BE2C (cell line): Measurements from ENCODE around the gene GRIA2. TPM values are rescaled to one million over a fixed set of nuclear protein-coding genes. Genes with fewer than 3 reads are reported as not detected.
"Not testable (repeated sequence)": the region's sequence is repeated elsewhere in the genome, so short reads cannot be mapped to it uniquely, and the experiment has no call there.

Experiments
- DNase-seq: peaks from one replicate; pipeline ENCODE4 v3.0.0-alpha.2; 2020
- H3K27me3 ChIP-seq: fragments of 250-450 bp; sonication (Bioruptor Pico); 2 replicates; pipeline ENCODE4 v1.5.1; 2020; ENCODE audit warnings: mild to moderate bottlenecking
- H3K36me3 ChIP-seq: fragments of 250-450 bp; sonication (Bioruptor Pico); 2 replicates; pipeline ENCODE4 v1.5.1; 2020; ENCODE audit warnings: mild to moderate bottlenecking
- H3K4me1 ChIP-seq: fragments of 250-450 bp; sonication (Bioruptor Pico); 2 replicates; pipeline ENCODE4 v1.5.1; 2020
- H3K4me3 ChIP-seq: 2 replicates; pipeline ENCODE4 v1.5.1; 2011; ENCODE audit warnings: low read depth, low read length
- H3K9me3 ChIP-seq: fragments of 250-450 bp; sonication (Bioruptor Pico); 2 replicates; pipeline ENCODE4 v1.5.1; 2020
- polyA plus RNA-seq: library from polyadenylated mRNA; unstranded; fragments of >200 nt; gene quantifications from one replicate; pipeline ENCODE4 v1.2.1, GENCODE V29; 2012; ENCODE audit warnings: low read depth, missing spikeins; ENCODE audit not compliant: insufficient read length, insufficient read depth
- TF ChIP-seq, protein P1 (sequence below): IDR thresholded peaks from 2 replicates; pipeline ENCODE4 v1.5.1; 2012; ENCODE audit warnings: mild to moderate bottlenecking, low read depth, low read length

GRIA2 gene
- polyA plus RNA-seq = 0.34 TPM

- peak; percentile 50 for DNase-seq
- Histone ChIP-seq H3K36me3 (no peaks in the 10 kb centered on the region), H3K4me3 (peak within 1 kb of the TSS; percentile 64), H3K9me3 (no peaks in the 10 kb centered on the region), H3K4me1 (peaks cover 3% of the 10 kb centered on the region; the same call in 1 of the 2 replicates), H3K27me3 (peaks cover 59% of the 10 kb centered on the region)
- TF ChIP-seq, protein P1, sequence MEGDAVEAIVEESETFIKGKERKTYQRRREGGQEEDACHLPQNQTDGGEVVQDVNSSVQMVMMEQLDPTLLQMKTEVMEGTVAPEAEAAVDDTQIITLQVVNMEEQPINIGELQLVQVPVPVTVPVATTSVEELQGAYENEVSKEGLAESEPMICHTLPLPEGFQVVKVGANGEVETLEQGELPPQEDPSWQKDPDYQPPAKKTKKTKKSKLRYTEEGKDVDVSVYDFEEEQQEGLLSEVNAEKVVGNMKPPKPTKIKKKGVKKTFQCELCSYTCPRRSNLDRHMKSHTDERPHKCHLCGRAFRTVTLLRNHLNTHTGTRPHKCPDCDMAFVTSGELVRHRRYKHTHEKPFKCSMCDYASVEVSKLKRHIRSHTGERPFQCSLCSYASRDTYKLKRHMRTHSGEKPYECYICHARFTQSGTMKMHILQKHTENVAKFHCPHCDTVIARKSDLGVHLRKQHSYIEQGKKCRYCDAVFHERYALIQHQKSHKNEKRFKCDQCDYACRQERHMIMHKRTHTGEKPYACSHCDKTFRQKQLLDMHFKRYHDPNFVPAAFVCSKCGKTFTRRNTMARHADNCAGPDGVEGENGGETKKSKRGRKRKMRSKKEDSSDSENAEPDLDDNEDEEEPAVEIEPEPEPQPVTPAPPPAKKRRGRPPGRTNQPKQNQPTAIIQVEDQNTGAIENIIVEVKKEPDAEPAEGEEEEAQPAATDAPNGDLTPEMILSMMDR = no peak
Measured at GRCh38 chr4:157220371-157220881, at the start of gene GRIA2. GRIA2 (plus strand) TSS chr4:157220728; CDS start chr4:157221043, 315 bp downstream.

DNA sequence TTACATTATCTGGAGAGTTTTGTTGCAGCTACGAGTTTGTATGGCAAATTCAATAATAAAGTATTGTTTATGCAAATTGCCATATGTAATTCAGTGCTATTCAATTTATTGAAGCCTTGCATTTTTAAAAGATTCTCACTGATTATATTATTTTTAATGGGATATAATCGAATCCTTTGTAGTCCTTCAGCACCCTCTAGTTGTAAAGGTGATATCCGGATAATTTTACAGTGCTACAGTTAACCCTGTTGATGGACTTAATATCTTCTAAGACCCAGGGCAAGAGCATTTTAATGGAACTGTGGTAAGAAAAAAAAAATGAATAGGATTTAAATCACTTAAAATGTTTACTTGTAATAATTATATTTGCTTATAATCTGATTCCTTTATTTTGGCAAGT is 48.5 kb upstream of the GRIA2 start:
- TF ChIP-seq, protein P1 = no peak
- Histone ChIP-seq H3K27me3 (no peaks in the 10 kb centered on the region), H3K9me3 (no peaks in the 10 kb centered on the region), H3K4me1 (no peaks in the 10 kb centered on the region), H3K4me3 (no peak overlapping the region), H3K36me3 (no peaks in the 10 kb centered on the region)
- DNase-seq = no peak

- H3K36me3 ChIP-seq, H3K9me3 ChIP-seq, H3K27me3 ChIP-seq, DNase-seq, H3K4me1 ChIP-seq, H3K4me3 ChIP-seq: not testable (repeated sequence)
Measured at GRCh38 chr4:157180268-157180667, 40.3 kb upstream of the GRIA2 start.

DNA sequence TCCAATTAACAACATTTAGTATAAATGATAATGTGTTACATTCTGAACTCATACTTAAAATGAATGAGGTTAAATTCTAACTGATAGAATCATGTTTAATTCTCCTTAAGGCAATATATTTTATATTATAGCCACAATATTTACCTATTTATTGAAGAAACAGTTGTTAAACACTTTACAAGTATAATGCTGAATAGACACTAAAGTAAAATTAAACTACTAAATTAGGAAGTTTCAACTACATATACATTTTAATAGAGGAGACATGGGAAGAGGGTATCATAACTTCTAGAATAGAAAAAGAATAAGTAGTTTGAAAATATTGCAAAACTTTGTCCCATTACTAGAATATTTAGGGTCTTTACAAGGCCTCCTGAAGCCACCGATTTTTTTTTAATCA is 36.2 kb upstream of the GRIA2 start:
- DNase-seq = no peak
- H3K4me3 ChIP-seq = no peak overlapping the region
- H3K36me3 ChIP-seq = no peaks in the 10 kb centered on the region
- no peaks in the 10 kb centered on the region for H3K9me3 ChIP-seq
- no peaks in the 10 kb centered on the region for H3K4me1 ChIP-seq
- no peaks in the 10 kb centered on the region for H3K27me3 ChIP-seq
- TF ChIP-seq, protein P1 = no peak

DNA sequence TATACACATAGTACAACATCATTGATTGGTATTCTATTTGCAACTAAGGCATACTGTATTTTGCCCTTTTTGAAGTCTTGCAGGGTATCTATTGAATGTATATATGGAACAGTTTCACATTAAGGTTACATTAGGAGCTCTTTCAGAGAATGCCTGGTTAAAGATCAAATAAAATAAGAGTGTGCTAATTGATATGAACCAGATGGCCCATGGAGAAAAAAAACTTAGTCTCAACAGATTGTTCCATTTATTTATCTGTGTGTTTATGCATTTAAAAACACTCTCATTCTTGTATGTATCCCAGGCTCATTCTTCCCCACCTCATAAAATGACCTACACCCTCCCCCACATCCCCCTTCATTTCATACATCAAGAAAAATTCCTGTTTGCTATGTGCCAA is 35.2 kb upstream of the GRIA2 start:
- H3K4me1 ChIP-seq = no peaks in the 10 kb centered on the region
- no peaks in the 10 kb centered on the region for H3K36me3 ChIP-seq
- TF ChIP-seq, protein P1 = no peak
- no peaks in the 10 kb centered on the region for H3K27me3 ChIP-seq
- no peak for DNase-seq
- no peaks in the 10 kb centered on the region for H3K9me3 ChIP-seq
- no peak overlapping the region for H3K4me3 ChIP-seq

GRCh38 chr4:157195374-157195773 is 25.2 kb upstream of the GRIA2 start:
- no peaks in the 10 kb centered on the region for H3K4me1 ChIP-seq
- no peaks in the 10 kb centered on the region for H3K27me3 ChIP-seq
- H3K9me3 ChIP-seq = no peaks in the 10 kb centered on the region
- TF ChIP-seq, protein P1 = no peak
- H3K4me3 ChIP-seq = no peak overlapping the region
- no peaks in the 10 kb centered on the region for H3K36me3 ChIP-seq
- DNase-seq = no peak

- Histone ChIP-seq H3K36me3 (no peaks in the 10 kb centered on the region), H3K27me3 (no peaks in the 10 kb centered on the region), H3K9me3 (no peaks in the 10 kb centered on the region), H3K4me1 (no peaks in the 10 kb centered on the region), H3K4me3 (no peak overlapping the region)
- TF ChIP-seq, protein P1 = no peak
- no peak for DNase-seq
Measured at GRCh38 chr4:157196046-157196445, 24.5 kb upstream of the GRIA2 start.
